ENCODE data around the gene CNOT1.

DNA sequence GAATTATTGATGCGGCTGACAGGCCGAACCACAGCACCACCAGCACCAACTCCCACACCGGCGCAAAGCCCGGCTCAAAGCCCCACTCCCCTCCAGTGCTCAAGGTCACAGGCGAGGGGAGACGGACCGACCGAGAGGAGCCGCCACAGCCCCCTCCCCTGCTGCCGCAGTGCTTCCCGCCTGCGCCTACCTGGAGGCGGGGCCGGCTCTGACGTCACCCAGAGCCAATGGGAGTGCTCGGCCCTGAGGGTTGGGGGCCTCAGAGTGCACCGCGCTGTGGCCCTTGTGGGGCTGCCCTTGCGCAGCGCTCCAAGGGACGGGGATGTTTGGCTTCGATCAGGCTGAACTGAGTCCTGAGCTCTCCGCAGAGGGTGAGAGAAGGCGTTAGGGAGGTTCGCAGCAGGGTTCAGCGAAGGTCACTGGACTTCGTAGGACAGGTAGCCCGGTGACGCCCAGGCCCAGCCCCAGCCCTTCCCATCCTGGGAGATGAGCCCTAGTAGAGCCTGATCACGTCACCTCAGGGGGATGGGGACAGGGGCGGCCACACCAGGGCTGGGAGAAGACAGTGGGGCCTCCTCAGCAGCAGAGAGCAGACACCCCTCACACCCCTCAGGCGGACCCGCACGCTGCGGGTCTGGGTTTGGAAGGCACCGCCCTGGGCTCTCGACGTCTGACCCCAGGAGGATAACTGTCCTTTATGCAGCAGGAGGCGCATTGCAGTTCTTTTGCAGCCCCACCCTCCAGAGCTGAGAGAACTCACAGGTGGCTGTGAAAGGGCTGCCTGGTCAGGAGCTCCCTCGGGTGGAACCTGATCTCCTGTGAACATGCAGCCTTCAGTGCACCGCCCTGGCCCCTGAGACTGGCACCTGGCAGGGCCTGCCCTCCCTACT, 128.1 kb downstream of the CNOT1 start:
- TF ChIP-seq CTCF (IDR thresholded peaks at IDR 0.05; ENCODE audit: poor library complexity, severe bottlenecking), result peak; percentile 16
- TF ChIP-seq EZH2 (IDR thresholded peaks at IDR 0.05; ENCODE audit: borderline replicate concordance, insufficient read depth, low read length, poor library complexity, severe bottlenecking), result no peak
- TF ChIP-seq POLR2AphosphoS5 (IDR thresholded peaks at IDR 0.05), result peak; percentile 94
- peak; percentile 44 for TF ChIP-seq SMC3 (conservative IDR thresholded peaks at IDR 0.05; ENCODE audit: poor library complexity)
- TF ChIP-seq TAF1 (IDR thresholded peaks at IDR 0.05; ENCODE audit: low read depth), result peak; percentile 71
- TF ChIP-seq EP300 (conservative IDR thresholded peaks at IDR 0.05; ENCODE audit: poor library complexity, severe bottlenecking), result peak; percentile 61
- no peak for TF ChIP-seq RAD21 (conservative IDR thresholded peaks at IDR 0.05)
- TF ChIP-seq, protein P1, sequence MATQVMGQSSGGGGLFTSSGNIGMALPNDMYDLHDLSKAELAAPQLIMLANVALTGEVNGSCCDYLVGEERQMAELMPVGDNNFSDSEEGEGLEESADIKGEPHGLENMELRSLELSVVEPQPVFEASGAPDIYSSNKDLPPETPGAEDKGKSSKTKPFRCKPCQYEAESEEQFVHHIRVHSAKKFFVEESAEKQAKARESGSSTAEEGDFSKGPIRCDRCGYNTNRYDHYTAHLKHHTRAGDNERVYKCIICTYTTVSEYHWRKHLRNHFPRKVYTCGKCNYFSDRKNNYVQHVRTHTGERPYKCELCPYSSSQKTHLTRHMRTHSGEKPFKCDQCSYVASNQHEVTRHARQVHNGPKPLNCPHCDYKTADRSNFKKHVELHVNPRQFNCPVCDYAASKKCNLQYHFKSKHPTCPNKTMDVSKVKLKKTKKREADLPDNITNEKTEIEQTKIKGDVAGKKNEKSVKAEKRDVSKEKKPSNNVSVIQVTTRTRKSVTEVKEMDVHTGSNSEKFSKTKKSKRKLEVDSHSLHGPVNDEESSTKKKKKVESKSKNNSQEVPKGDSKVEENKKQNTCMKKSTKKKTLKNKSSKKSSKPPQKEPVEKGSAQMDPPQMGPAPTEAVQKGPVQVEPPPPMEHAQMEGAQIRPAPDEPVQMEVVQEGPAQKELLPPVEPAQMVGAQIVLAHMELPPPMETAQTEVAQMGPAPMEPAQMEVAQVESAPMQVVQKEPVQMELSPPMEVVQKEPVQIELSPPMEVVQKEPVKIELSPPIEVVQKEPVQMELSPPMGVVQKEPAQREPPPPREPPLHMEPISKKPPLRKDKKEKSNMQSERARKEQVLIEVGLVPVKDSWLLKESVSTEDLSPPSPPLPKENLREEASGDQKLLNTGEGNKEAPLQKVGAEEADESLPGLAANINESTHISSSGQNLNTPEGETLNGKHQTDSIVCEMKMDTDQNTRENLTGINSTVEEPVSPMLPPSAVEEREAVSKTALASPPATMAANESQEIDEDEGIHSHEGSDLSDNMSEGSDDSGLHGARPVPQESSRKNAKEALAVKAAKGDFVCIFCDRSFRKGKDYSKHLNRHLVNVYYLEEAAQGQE (IDR thresholded peaks at IDR 0.05; ENCODE audit: borderline replicate concordance), result peak; percentile 10
- TF ChIP-seq MXI1 (conservative IDR thresholded peaks at IDR 0.05; ENCODE audit: poor library complexity, severe bottlenecking), result peak; percentile 34
